Omental fat pad (tissue), 4 donors: ENCODE results near the gene CFAP97D1. TPM values are rescaled to one million over a fixed set of nuclear protein-coding genes. Genes with fewer than 3 reads are reported as not detected.

Source experiments
- ATAC-seq: fragments of 150-250 bp; one replicate; pipeline ENCODE4 v1.9.1; 2016; ENCODE audit warnings: mild to moderate bottlenecking, moderate library complexity; ENCODE audit not compliant: low FRiP score
- DNase-seq: peaks from one replicate; pipeline ENCODE4 v3.0.0-alpha.2; 2019; ENCODE audit warnings: low spot score
- total RNA-seq, 4 donors: library from RNA; depleted of rRNA; stranded (reverse); fragments of >200 nt; gene quantifications; one replicate each; pipeline ENCODE4 v1.1.0, GENCODE V29; 2016
- TF ChIP-seq, protein P1 (sequence below), 3 donors: fragments of 450-650 bp; IDR thresholded peaks; one replicate each; pipeline ENCODE4 v1.5.1; 2016 to 2017; ENCODE audit warnings: antibody characterized with exemption in 3 of 3, mild to moderate bottlenecking in 3 of 3, moderate library complexity in 2 of 3

The CFAP97D1 gene
- total RNA-seq, 4 donors from 2014 or later = 0.09 to 0.12 TPM; not detected in 2

DNA sequence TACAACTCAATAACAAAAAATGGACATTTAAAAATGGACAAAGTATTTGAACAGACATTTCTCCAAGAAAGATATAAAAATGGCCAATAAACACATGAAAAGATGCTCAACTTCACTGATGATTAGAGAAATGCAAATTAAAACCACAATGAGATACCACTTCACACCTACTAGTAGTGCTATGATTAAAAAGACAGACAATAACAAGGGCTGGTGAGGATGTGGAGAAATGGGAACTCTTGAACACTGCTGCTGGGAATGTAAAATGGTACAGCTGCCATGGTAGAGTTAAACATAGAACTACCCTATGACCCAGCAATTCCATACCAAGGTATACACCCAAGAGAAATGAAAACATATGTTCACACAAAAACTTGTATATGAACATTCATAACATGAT lies 24.9 kb downstream of the CFAP97D1 start:
- no peak for DNase-seq
- no peak for ATAC-seq
- TF ChIP-seq, protein P1, sequence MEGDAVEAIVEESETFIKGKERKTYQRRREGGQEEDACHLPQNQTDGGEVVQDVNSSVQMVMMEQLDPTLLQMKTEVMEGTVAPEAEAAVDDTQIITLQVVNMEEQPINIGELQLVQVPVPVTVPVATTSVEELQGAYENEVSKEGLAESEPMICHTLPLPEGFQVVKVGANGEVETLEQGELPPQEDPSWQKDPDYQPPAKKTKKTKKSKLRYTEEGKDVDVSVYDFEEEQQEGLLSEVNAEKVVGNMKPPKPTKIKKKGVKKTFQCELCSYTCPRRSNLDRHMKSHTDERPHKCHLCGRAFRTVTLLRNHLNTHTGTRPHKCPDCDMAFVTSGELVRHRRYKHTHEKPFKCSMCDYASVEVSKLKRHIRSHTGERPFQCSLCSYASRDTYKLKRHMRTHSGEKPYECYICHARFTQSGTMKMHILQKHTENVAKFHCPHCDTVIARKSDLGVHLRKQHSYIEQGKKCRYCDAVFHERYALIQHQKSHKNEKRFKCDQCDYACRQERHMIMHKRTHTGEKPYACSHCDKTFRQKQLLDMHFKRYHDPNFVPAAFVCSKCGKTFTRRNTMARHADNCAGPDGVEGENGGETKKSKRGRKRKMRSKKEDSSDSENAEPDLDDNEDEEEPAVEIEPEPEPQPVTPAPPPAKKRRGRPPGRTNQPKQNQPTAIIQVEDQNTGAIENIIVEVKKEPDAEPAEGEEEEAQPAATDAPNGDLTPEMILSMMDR (IDR thresholded peaks at IDR 0.05) = no peak

DNA sequence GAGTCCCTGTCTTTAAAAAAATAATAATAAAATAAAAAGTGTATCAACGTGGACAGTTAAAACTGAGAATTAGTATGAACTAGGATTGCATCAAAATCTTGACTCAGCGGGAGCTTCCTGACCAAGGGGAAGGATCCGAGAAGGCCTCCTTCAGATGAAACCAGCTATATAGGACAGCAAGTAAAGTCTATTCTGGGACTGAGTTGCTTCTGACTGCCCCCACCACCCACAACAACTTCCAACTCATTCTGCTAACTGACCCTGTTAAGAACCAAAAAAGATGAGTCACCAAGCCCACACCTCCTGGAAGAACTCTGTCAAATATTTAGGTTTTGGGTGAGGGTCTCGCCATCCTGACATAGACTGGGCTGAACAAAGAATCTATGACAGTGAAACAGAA lies 27.8 kb downstream of the CFAP97D1 start:
- ATAC-seq (no peak), DNase-seq (no peak)
- TF ChIP-seq, protein P1 (IDR thresholded peaks at IDR 0.05) = no peak

DNA sequence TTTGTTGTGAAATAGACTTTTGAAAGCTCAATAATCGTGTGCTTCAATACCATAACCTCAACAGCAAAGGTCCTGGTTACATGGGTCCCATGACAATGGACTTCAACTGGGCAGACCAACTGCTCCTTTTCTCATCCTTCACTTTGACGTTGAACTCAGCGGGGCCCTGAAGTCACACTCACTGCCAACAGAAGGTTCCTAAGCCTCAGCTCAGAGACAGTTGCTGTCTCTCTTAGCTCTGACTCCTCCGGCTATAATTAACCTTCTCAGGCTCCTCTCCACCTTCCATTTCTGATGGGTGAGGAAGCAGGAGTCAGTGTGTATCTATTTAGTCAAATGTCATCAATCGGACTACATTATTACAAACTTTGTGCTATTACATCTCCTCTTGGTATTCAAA lies 28.9 kb downstream of the CFAP97D1 start:
- ATAC-seq = no peak
- TF ChIP-seq, protein P1 (IDR thresholded peaks at IDR 0.05) = no peak
- DNase-seq = no peak

GRCh38 chr17:43810226-43810715 lies 30.0 kb downstream of the CFAP97D1 start:
- ATAC-seq (no peak), DNase-seq (no peak)
- TF ChIP-seq, protein P1 (IDR thresholded peaks at IDR 0.05) = no peak

DNA sequence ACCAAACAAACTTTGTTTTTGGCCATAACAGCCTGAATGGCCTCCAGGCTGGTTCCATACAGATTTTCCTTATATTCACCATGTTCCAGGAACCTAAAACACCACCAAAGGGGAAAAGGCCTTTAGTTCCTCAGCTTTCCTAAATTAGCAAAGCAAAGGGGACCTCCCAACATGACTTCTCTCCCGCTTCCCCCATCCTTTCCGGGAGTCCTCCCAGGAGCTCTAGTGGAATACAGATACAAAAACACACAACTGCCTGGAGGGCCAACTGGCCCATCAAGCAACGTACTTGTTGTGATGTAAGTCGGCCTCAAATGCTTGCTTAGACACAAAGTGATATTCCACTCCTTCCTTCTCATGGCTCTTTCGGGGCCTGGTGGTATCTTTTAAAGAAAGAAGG lies 30.6 kb downstream of the CFAP97D1 start:
- no peak for ATAC-seq
- TF ChIP-seq, protein P1 (IDR thresholded peaks at IDR 0.05) = no peak
- DNase-seq = no peak

- TF ChIP-seq, protein P1 (IDR thresholded peaks at IDR 0.05) = no peak
- DNase-seq (no peak), ATAC-seq (no peak)
Observed at GRCh38 chr17:43812396-43813265, 32.4 kb downstream of the CFAP97D1 start.

GRCh38 chr17:43813386-43813785 lies 33.2 kb downstream of the CFAP97D1 start:
- no peak for ATAC-seq
- no peak for DNase-seq
- TF ChIP-seq, protein P1 (IDR thresholded peaks at IDR 0.05) = no peak
